Vagina (tissue), 2 donors: ENCODE data around the gene CADPS. TPM values are rescaled to one million over a fixed set of nuclear protein-coding genes. Genes with fewer than 3 reads are reported as not detected.

Source experiments
- DNase-seq, 2 donors: peaks; one replicate each; pipeline ENCODE4 v3.0.0-alpha.2; 2017; ENCODE audit errors: extremely low spot score in 2 of 2
- H3K27ac ChIP-seq: fragments of 200-600 bp; sonication (generic); one replicate; pipeline ENCODE4 v1.5.1; 2019
- H3K27me3 ChIP-seq: fragments of 200-600 bp; sonication (generic); one replicate; pipeline ENCODE4 v1.5.1; 2019
- H3K36me3 ChIP-seq, 2 donors: fragments of 200-600 bp; sonication (generic); one replicate each; pipeline ENCODE4 v1.5.1; 2017 to 2019
- H3K4me1 ChIP-seq: fragments of 200-600 bp; sonication (generic); one replicate; pipeline ENCODE4 v1.5.1; 2019
- H3K4me3 ChIP-seq, 2 donors: fragments of 200-600 bp; sonication (generic); 1 replicate in 1 of 2; 2 replicates in 1 of 2; pipeline ENCODE4 v1.5.1; 2016 to 2019
- H3K9me3 ChIP-seq: fragments of 200-600 bp; sonication (generic); one replicate; pipeline ENCODE4 v1.5.1; 2019
- CTCF ChIP-seq, 3 experiments: fragments of 450-650 bp in 2 of 3; fragments of 200-600 bp in 1 of 3; sonication (generic) in 1 of 3; IDR thresholded peaks; one replicate each; pipeline ENCODE4 v1.5.1; 2017 to 2019; ENCODE audit warnings: antibody characterized with exemption in 3 of 3, mild to moderate bottlenecking in 2 of 3, moderate library complexity in 2 of 3
- POLR2A ChIP-seq, 2 donors: fragments of 450-650 bp; IDR thresholded peaks; one replicate each; pipeline ENCODE4 v1.6.1; 2017; ENCODE audit warnings: antibody characterized with exemption in 2 of 2, mild to moderate bottlenecking in 2 of 2, moderate library complexity in 2 of 2
- POLR2AphosphoS5 ChIP-seq, 2 donors: sonication (generic); formaldehyde crosslinking; IDR thresholded peaks; one replicate each; pipeline ENCODE4 v1.9.0; 2017; ENCODE audit warnings: antibody characterized with exemption in 2 of 2, mild to moderate bottlenecking in 2 of 2, low read depth in 1 of 2; ENCODE audit not compliant: insufficient read depth in 1 of 2
- intact Hi-C: fragments of 100-400 bp; cut with DNase I; formaldehyde crosslinking; loops from one replicate; pipeline ENCODE4 v1.15.1; 2023
- total RNA-seq: library from RNA; depleted of rRNA; stranded (reverse); fragments of >200 nt; gene quantifications from one replicate; pipeline ENCODE4 v1.2.3, GENCODE V29; 2016

Gene CADPS
- total RNA-seq, 1 donor from 2014 or later: 12.8 TPM

- Histone ChIP-seq H3K36me3 (no peaks in the 10 kb centered on the region), H3K4me3 (no peak overlapping the region), H3K9me3 (no peaks in the 10 kb centered on the region), H3K27ac (no peak overlapping the region), H3K27me3 (no peaks in the 10 kb centered on the region), H3K4me1 (no peaks in the 10 kb centered on the region)
- no peak for TF ChIP-seq POLR2A (IDR thresholded peaks at IDR 0.05)
- no peak for TF ChIP-seq POLR2AphosphoS5 (IDR thresholded peaks at IDR 0.05; ENCODE audit: insufficient read depth in 1 of 2, low read depth in 1 of 2)
- no peak for TF ChIP-seq CTCF (IDR thresholded peaks at IDR 0.05)
- DNase-seq: no peak
- intact Hi-C loops: no loop called here
These were observed 459.9 kb downstream of the CADPS start for GRCh38 chr3:62415312-62415801.

DNA sequence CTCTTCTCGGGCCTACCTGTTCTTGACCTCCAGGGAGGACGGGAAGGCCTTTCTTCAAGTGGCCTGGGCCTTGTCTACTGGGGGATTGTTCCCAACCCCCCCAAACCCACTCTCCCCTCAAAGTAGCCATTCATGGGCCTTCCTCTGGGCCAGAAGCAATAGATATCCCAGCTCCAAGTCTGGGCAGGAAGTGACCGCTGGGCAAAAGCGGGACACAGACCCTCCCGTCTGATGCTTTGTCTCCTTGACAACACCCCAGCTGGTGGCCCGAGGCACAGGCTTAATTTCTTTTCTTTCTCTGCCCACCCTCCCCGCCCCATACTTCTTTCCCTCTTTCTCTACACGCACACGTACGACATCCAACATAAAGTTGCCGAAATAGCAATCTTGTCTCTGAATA, 460.4 kb downstream of the CADPS start:
- no peak overlapping the region for H3K27ac ChIP-seq
- no peaks in the 10 kb centered on the region for H3K27me3 ChIP-seq
- intact Hi-C loops: no loop called here
- H3K4me3 ChIP-seq: no peak overlapping the region
- H3K4me1 ChIP-seq: no peaks in the 10 kb centered on the region
- DNase-seq: no peak
- TF ChIP-seq POLR2AphosphoS5 (IDR thresholded peaks at IDR 0.05; ENCODE audit: insufficient read depth in 1 of 2, low read depth in 1 of 2) (no peak), POLR2A (IDR thresholded peaks at IDR 0.05) (no peak), CTCF (IDR thresholded peaks at IDR 0.05) (no peak)
- H3K9me3 ChIP-seq: no peaks in the 10 kb centered on the region
- H3K36me3 ChIP-seq: no peaks in the 10 kb centered on the region

DNA sequence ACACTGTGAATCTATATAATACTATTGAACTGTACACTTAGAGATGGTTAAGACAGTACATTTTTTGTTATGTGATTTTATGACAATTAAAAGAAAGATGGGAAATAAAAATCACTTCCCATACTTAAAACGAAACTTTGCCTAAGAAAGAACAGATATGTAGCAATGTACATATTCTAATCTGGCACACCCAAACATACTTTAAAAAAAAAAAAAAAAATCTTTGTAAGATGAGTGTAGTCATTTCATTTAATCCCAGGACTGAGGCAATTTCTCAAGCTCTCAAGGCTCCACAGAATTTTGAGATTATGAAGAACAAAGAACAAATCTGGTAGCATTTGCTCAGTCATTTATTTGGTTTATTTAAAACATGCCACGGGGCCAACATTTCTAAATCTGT, 461.5 kb downstream of the CADPS start:
- no peaks in the 10 kb centered on the region for H3K4me1 ChIP-seq
- no peaks in the 10 kb centered on the region for H3K36me3 ChIP-seq
- no peaks in the 10 kb centered on the region for H3K9me3 ChIP-seq
- intact Hi-C loops: no loop called here
- DNase-seq: no peak
- no peak for TF ChIP-seq POLR2A (IDR thresholded peaks at IDR 0.05)
- no peak for TF ChIP-seq CTCF (IDR thresholded peaks at IDR 0.05)
- no peak for TF ChIP-seq POLR2AphosphoS5 (IDR thresholded peaks at IDR 0.05; ENCODE audit: insufficient read depth in 1 of 2, low read depth in 1 of 2)
- no peaks in the 10 kb centered on the region for H3K27me3 ChIP-seq
- no peak overlapping the region for H3K27ac ChIP-seq
- H3K4me3 ChIP-seq: no peak overlapping the region

DNA sequence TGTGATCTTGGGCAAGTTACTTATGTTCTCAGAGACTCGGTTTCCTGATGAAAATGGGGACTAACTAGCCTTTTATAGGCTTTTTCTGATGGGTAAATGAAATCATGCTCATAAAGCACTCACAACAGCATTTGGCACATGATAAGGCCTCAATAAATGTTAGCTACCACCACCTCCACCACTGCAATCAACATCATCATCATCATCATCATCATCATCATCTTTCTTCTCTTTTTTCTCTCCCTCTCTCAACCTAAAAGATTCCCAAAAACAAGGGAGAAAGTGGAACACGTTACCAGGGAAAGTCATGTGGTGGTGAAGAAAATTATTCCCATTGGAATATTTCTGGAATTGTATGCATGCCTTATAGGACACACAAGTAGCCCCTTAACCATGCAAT, 468.3 kb downstream of the CADPS start:
- Histone ChIP-seq H3K4me3 (no peak overlapping the region), H3K27me3 (no peaks in the 10 kb centered on the region), H3K9me3 (no peaks in the 10 kb centered on the region), H3K27ac (no peak overlapping the region), H3K4me1 (no peaks in the 10 kb centered on the region), H3K36me3 (no peaks in the 10 kb centered on the region)
- no peak for TF ChIP-seq POLR2A (IDR thresholded peaks at IDR 0.05)
- no peak for TF ChIP-seq POLR2AphosphoS5 (IDR thresholded peaks at IDR 0.05; ENCODE audit: insufficient read depth in 1 of 2, low read depth in 1 of 2)
- TF ChIP-seq CTCF (IDR thresholded peaks at IDR 0.05): no peak
- no peak for DNase-seq
- intact Hi-C loops: no loop called here

DNA sequence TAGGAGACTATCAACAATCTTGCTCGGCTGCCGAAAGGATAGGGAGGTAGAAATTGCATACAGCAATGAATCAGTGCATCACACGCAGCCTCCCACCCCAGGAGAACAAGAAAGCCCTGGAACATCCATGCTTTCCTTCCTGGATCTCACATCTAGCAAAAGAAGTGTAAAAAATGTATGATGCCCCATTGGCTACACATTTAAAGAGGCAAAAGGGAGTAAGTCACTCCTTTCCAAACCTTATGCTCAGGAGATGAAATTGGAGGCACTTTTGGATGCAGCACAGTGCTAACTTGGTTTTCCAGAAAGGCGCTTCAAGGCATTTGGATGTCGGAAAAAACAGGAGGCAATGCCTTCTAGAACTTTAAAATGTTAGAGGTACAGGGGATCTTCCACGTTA, 469.6 kb downstream of the CADPS start:
- no peak for DNase-seq
- Histone ChIP-seq H3K4me1 (no peaks in the 10 kb centered on the region), H3K27ac (no peak overlapping the region), H3K27me3 (no peaks in the 10 kb centered on the region), H3K9me3 (no peaks in the 10 kb centered on the region), H3K4me3 (no peak overlapping the region), H3K36me3 (no peaks in the 10 kb centered on the region)
- TF ChIP-seq CTCF (IDR thresholded peaks at IDR 0.05): no peak
- TF ChIP-seq POLR2A (IDR thresholded peaks at IDR 0.05): no peak
- no peak for TF ChIP-seq POLR2AphosphoS5 (IDR thresholded peaks at IDR 0.05; ENCODE audit: insufficient read depth in 1 of 2, low read depth in 1 of 2)
- intact Hi-C loops: no loop called here
